ENCODE results near the gene PTTG1IP. TPM values are rescaled to one million over a fixed set of nuclear protein-coding genes. Genes with fewer than 3 reads are reported as not detected.

The PTTG1IP gene
- total and polyA plus RNA-seq, 7 donors: 49.7 to 208 (median 158) TPM

GRCh38 chr21:44853601-44854390, 19.7 kb downstream of the PTTG1IP start:
- WGBS, 2 donors: 71 to 83% methylated on average over 34 of the region's 34 CpGs
- peaks cover 12 to 98% (median 60%) of the 10 kb centered on the region in 4 donors for H3K36me3 ChIP-seq

GRCh38 chr21:44850905-44851657, 22.4 kb downstream of the PTTG1IP start:
- Histone ChIP-seq H3K27ac (no peak overlapping the region), H3K4me1 (peaks cover 0 to 13% (median 11%) of the 10 kb centered on the region in 4 donors), H3K9me3 (no peaks in the 10 kb centered on the region), H3K27me3 (no peaks in the 10 kb centered on the region), H3K4me3 (no peak overlapping the region), H3K36me3 (peaks cover 14 to 79% (median 51%) of the 10 kb centered on the region in 4 donors)
- no peak for TF ChIP-seq POLR2AphosphoS5 (IDR thresholded peaks at IDR 0.05)
- TF ChIP-seq CTCF (IDR thresholded peaks at IDR 0.05): no peak
- no peak for TF ChIP-seq POLR2A (IDR thresholded peaks at IDR 0.05)
- no peak for TF ChIP-seq EP300 (IDR thresholded peaks at IDR 0.05)
- DNase-seq: no peak
- intact Hi-C loops (cut with DNase I): no loop called here
- 79 to 82% methylated on average over 26 of the region's 26 CpGs for WGBS, 2 donors

More at GRCh38 chr21:44853601-44854390, 19.7 kb downstream of the PTTG1IP start:
- no peak overlapping the region for H3K27ac ChIP-seq
- DNase-seq: no peak
- intact Hi-C loops (cut with DNase I): no loop called here
- TF ChIP-seq EP300 (IDR thresholded peaks at IDR 0.05) (no peak), CTCF (IDR thresholded peaks at IDR 0.05) (no peak), POLR2AphosphoS5 (IDR thresholded peaks at IDR 0.05) (no peak), POLR2A (IDR thresholded peaks at IDR 0.05) (no peak)
- H3K27me3 ChIP-seq: no peaks in the 10 kb centered on the region
- H3K4me1 ChIP-seq: peaks cover 0 to 8% (median 3%) of the 10 kb centered on the region in 4 donors
- no peak overlapping the region for H3K4me3 ChIP-seq
- H3K9me3 ChIP-seq: no peaks in the 10 kb centered on the region

- H3K27me3 ChIP-seq: peaks cover 0 to 4% (median 0%) of the 10 kb centered on the region in 3 donors
- 39 to 81% methylated on average over 20 of the region's 20 CpGs for WGBS, 2 donors
- H3K4me3 ChIP-seq: no peak overlapping the region
- no peak for DNase-seq
- peaks cover 14 to 71% (median 43%) of the 10 kb centered on the region in 4 donors for H3K36me3 ChIP-seq
- peaks cover 0 to 21% (median 19%) of the 10 kb centered on the region in 4 donors for H3K4me1 ChIP-seq
- H3K9me3 ChIP-seq: no peaks in the 10 kb centered on the region
- no peak for TF ChIP-seq POLR2AphosphoS5 (IDR thresholded peaks at IDR 0.05)
- no peak for TF ChIP-seq POLR2A (IDR thresholded peaks at IDR 0.05)
- TF ChIP-seq EP300 (IDR thresholded peaks at IDR 0.05): no peak
- TF ChIP-seq CTCF (IDR thresholded peaks at IDR 0.05): no peak
- intact Hi-C loops (cut with DNase I): no loop called here
- H3K27ac ChIP-seq: no peak overlapping the region
Measured at GRCh38 chr21:44850208-44850800, 23.2 kb downstream of the PTTG1IP start.

- TF ChIP-seq POLR2A (IDR thresholded peaks at IDR 0.05): no peak
- no peak for TF ChIP-seq CTCF (IDR thresholded peaks at IDR 0.05)
- TF ChIP-seq EP300 (IDR thresholded peaks at IDR 0.05): no peak
- TF ChIP-seq POLR2AphosphoS5 (IDR thresholded peaks at IDR 0.05): no peak
- 17 to 68% methylated on average over 12 of the region's 12 CpGs for WGBS, 2 donors
- no peak overlapping the region for H3K27ac ChIP-seq
- H3K36me3 ChIP-seq: peaks cover 14 to 65% (median 38%) of the 10 kb centered on the region in 4 donors
- H3K4me3 ChIP-seq: no peak overlapping the region
- no peak for DNase-seq
- intact Hi-C loops (cut with DNase I): no loop called here
- H3K4me1 ChIP-seq: peaks cover 0 to 23% (median 19%) of the 10 kb centered on the region in 4 donors
- H3K27me3 ChIP-seq: peaks cover 0 to 4% (median 0%) of the 10 kb centered on the region in 3 donors
- H3K9me3 ChIP-seq: no peaks in the 10 kb centered on the region
Measured at GRCh38 chr21:44849616-44850130, 23.8 kb downstream of the PTTG1IP start.

Data from sigmoid colon (tissue), 7 donors.